MM.1S (cell line): ENCODE results near the gene ASNSD1.

Source experiments
- DNase-seq: peaks from one replicate; pipeline ENCODE4 v3.0.0-alpha.2; 2015
- H2AFZ ChIP-seq: fragments of 300-600 bp; sonication (generic); 2 replicates; pipeline ENCODE4 v1.6.0; 2016; ENCODE audit warnings: antibody characterized with exemption, low read length
- H3F3A ChIP-seq: fragments of 300-600 bp; sonication (generic); 2 replicates; pipeline ENCODE4 v1.6.1; 2016; ENCODE audit warnings: mild to moderate bottlenecking, antibody characterized with exemption, low read length, moderate library complexity, mixed read lengths; ENCODE audit not compliant: insufficient read depth
- H3K27ac ChIP-seq: fragments of 300-600 bp; sonication (generic); 2 replicates; pipeline ENCODE4 v1.5.1; 2016; ENCODE audit warnings: mild to moderate bottlenecking, low read length
- H3K27me3 ChIP-seq: fragments of 300-600 bp; sonication (generic); replicated peaks from 2 replicates; pipeline ENCODE4 v1.6.0; 2016; ENCODE audit warnings: low read length; ENCODE audit not compliant: insufficient read depth
- H3K36me3 ChIP-seq: fragments of 300-600 bp; sonication (generic); replicated peaks from 2 replicates; pipeline ENCODE4 v1.6.1; 2016; ENCODE audit warnings: mild to moderate bottlenecking, low read length, mixed read lengths; ENCODE audit not compliant: insufficient read depth
- H3K4me1 ChIP-seq: fragments of 300-600 bp; sonication (generic); 2 replicates; pipeline ENCODE4 v1.6.1; 2016; ENCODE audit warnings: low read length, mixed read lengths
- H3K4me2 ChIP-seq: fragments of 300-600 bp; sonication (generic); 2 replicates; pipeline ENCODE4 v1.6.0; 2016; ENCODE audit warnings: low read depth, low read length
- H3K4me3 ChIP-seq: fragments of 300-600 bp; sonication (generic); 2 replicates; pipeline ENCODE4 v1.5.1; 2016; ENCODE audit warnings: low read length, mixed read lengths
- H3K79me2 ChIP-seq: fragments of 300-600 bp; sonication (generic); 2 replicates; pipeline ENCODE4 v1.6.1; 2016; ENCODE audit warnings: mixed run types, low read length, mixed read lengths
- H3K9ac ChIP-seq: fragments of 300-600 bp; sonication (generic); 2 replicates; pipeline ENCODE4 v1.6.1; 2016; ENCODE audit warnings: low read length, mixed read lengths
- H3K9me2 ChIP-seq: fragments of 300-600 bp; sonication (generic); replicated peaks from 2 replicates; pipeline ENCODE4 v1.6.1; 2016; ENCODE audit warnings: mild to moderate bottlenecking, low read length, mixed read lengths; ENCODE audit not compliant: insufficient read depth
- H3K9me3 ChIP-seq: fragments of 300-600 bp; sonication (generic); replicated peaks from 2 replicates; pipeline ENCODE4 v1.6.1; 2016; ENCODE audit warnings: mild to moderate bottlenecking, low read length, mixed read lengths; ENCODE audit not compliant: insufficient read depth
- H4K20me1 ChIP-seq: fragments of 300-600 bp; sonication (generic); 2 replicates; pipeline ENCODE4 v1.6.1; 2016; ENCODE audit warnings: mild to moderate bottlenecking, low read length, moderate library complexity, mixed read lengths; ENCODE audit not compliant: insufficient read depth
- CTCF ChIP-seq: fragments of 300-600 bp; sonication (generic); IDR thresholded peaks from 2 replicates; pipeline ENCODE4 v1.5.1; 2016; ENCODE audit warnings: antibody characterized with exemption, low read length, mixed read lengths
- EZH2 ChIP-seq: fragments of 300-600 bp; sonication (generic); optimal IDR thresholded peaks from 2 replicates; pipeline ENCODE3; 2017; ENCODE audit warnings: low read depth, mild to moderate bottlenecking, antibody characterized with exemption, low read length, mixed read lengths
- EZH2phosphoT487 ChIP-seq: fragments of 300-600 bp; sonication (generic); IDR thresholded peaks from 2 replicates; pipeline ENCODE4 v1.6.1; 2018; ENCODE audit warnings: antibody characterized with exemption, low read length

The ASNSD1 gene

GRCh38 chr2:189679226-189679625 is 18.0 kb downstream of the ASNSD1 start:
- Histone ChIP-seq H3K27ac (no peak overlapping the region), H3K79me2 (peaks cover 12% of the 10 kb centered on the region), H3K4me1 (no peaks in the 10 kb centered on the region; the same call in 1 of the 2 replicates), H3K27me3 (no peaks in the 10 kb centered on the region), H3K9me2 (no peaks in the 10 kb centered on the region), H3K4me3 (no peak overlapping the region), H3K4me2 (no peak overlapping the region), H3K9ac (no peak overlapping the region), H3K36me3 (no peaks in the 10 kb centered on the region), H2AFZ (no peak overlapping the region), H3K9me3 (no peaks in the 10 kb centered on the region), H3F3A (peaks cover 9% of the 10 kb centered on the region), H4K20me1 (no peaks in the 10 kb centered on the region)
- no peak for TF ChIP-seq CTCF
- TF ChIP-seq EZH2 = no peak
- TF ChIP-seq EZH2phosphoT487 = no peak
- DNase-seq = no peak

DNA sequence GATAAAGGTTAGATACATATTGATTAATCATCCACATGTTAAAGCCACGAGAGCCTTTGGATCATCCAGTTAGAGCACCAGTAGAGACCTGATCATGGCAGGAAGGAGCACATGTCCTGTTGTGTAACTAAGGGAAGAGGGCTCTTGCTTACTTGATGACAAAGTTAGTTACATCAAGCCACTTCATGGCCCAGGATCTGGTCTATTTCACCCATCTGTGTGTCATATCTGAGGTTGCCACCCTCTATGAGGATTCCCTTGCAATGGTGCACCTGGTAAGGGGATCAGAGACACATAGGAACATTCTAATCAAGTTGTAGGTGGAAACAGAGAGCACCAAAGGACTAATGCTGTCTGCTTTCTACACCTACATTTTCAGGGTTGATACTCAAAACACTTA is 19.9 kb downstream of the ASNSD1 start:
- H3K36me3 ChIP-seq = no peaks in the 10 kb centered on the region
- TF ChIP-seq CTCF = no peak
- no peak for TF ChIP-seq EZH2phosphoT487
- H3K4me3 ChIP-seq = no peak overlapping the region
- no peaks in the 10 kb centered on the region for H3K9me3 ChIP-seq
- no peak for DNase-seq
- H3K4me2 ChIP-seq = no peak overlapping the region
- no peak overlapping the region for H2AFZ ChIP-seq
- H4K20me1 ChIP-seq = no peaks in the 10 kb centered on the region
- H3K4me1 ChIP-seq = peaks cover 11% of the 10 kb centered on the region
- H3K9me2 ChIP-seq = no peaks in the 10 kb centered on the region
- peaks cover 6% of the 10 kb centered on the region; the same call in 1 of the 2 replicates for H3K79me2 ChIP-seq
- H3K27ac ChIP-seq = no peak overlapping the region
- H3F3A ChIP-seq = peaks cover 6% of the 10 kb centered on the region; the same call in 1 of the 2 replicates
- H3K27me3 ChIP-seq = no peaks in the 10 kb centered on the region
- no peak overlapping the region for H3K9ac ChIP-seq

DNA sequence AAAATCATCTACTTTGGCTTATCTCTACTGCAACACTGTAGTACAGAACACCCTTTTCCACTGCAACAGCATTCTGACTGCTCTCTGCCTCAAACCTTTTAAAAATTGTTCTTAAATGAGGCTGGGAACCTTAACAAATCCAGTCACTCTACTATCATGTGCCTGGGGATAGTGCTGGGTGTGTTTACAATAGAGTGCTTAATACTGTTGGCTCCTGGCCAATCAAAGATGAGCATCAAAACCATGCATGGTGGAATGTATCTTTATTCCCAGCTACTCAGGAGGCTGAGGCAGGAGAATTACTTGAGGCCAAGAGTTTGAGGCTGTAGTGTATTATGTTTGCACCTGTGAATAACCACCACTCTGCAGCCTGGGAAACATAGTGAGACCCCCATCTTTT is 20.6 kb downstream of the ASNSD1 start:
- Histone ChIP-seq H3K4me3 (no peak overlapping the region), H3K4me1 (peaks cover 11% of the 10 kb centered on the region), H4K20me1 (no peaks in the 10 kb centered on the region), H3K9ac (no peak overlapping the region), H2AFZ (no peak overlapping the region), H3K9me3 (no peaks in the 10 kb centered on the region), H3K79me2 (peaks cover 6% of the 10 kb centered on the region; the same call in 1 of the 2 replicates), H3F3A (peaks cover 6% of the 10 kb centered on the region; the same call in 1 of the 2 replicates), H3K36me3 (no peaks in the 10 kb centered on the region), H3K27me3 (no peaks in the 10 kb centered on the region), H3K4me2 (no peak overlapping the region), H3K27ac (no peak overlapping the region), H3K9me2 (no peaks in the 10 kb centered on the region)
- no peak for DNase-seq
- TF ChIP-seq EZH2 (no peak), CTCF (no peak), EZH2phosphoT487 (no peak)
